Activated CD4-positive, alpha-beta T cell treated with anti-CD3 and anti-CD28 coated beads for 36 hours (primary cell): ENCODE data around the gene PRM2. TPM values are rescaled to one million over a fixed set of nuclear protein-coding genes. Genes with fewer than 3 reads are reported as not detected.

Experiments
- ATAC-seq: fragments of 200-7000 bp; cut with Tn5 transposase; one replicate; pipeline ENCODE4 v1.10.0; 2021; ENCODE audit warnings: mild to moderate bottlenecking, moderate library complexity
- CTCF ChIA-PET: fragments of 350-600 bp; sonication (Branson Sonifier 250); formaldehyde crosslinking; loops from one replicate; lab custom pipeline; 2021; ENCODE audit warnings: antibody characterized with exemption; lab: Charles Lee
- POLR2A ChIA-PET: fragments of 350-600 bp; sonication (Branson Sonifier 250); formaldehyde crosslinking; loops from one replicate; lab custom pipeline; 2021; ENCODE audit warnings: antibody characterized with exemption, inconsistent platforms; lab: Charles Lee
- DNase-seq: peaks from one replicate; pipeline ENCODE4 v3.0.0-alpha.2; 2020
- H3K27ac Mint-ChIP-seq: one replicate; pipeline ENCODE4 v1.8.0; 2021; ENCODE audit warnings: mixed read lengths
- H3K27me3 Mint-ChIP-seq: one replicate; pipeline ENCODE4 v1.8.0; 2021; ENCODE audit warnings: mixed read lengths
- H3K36me3 Mint-ChIP-seq: one replicate; pipeline ENCODE4 v1.8.0; 2021; ENCODE audit warnings: low read depth, mixed read lengths
- H3K4me1 Mint-ChIP-seq: one replicate; pipeline ENCODE4 v1.8.0; 2021; ENCODE audit warnings: mixed read lengths
- H3K4me3 Mint-ChIP-seq: one replicate; pipeline ENCODE4 v1.8.0; 2021; ENCODE audit warnings: mild to moderate bottlenecking, moderate library complexity, mixed read lengths
- H3K9me3 Mint-ChIP-seq: one replicate; pipeline ENCODE4 v1.8.0; 2021; ENCODE audit warnings: low read depth, mixed read lengths
- intact Hi-C, 2 experiments: fragments of 100-400 bp; cut with DNase I in 1 of 2; cut with micrococcal nuclease in 1 of 2; formaldehyde crosslinking; loops; one replicate each; pipeline versions ENCODE4 v1.14.2 to v1.15.1; 2022 to 2024; cut with DNase I, micrococcal nuclease
- total RNA-seq, 2 experiments: library from RNA; stranded (reverse); gene quantifications; one replicate each; pipeline ENCODE4 v1.2.3, GENCODE V29; 2021

Gene PRM2
- total RNA-seq, 2 experiments from 2014 or later, result not detected

DNA sequence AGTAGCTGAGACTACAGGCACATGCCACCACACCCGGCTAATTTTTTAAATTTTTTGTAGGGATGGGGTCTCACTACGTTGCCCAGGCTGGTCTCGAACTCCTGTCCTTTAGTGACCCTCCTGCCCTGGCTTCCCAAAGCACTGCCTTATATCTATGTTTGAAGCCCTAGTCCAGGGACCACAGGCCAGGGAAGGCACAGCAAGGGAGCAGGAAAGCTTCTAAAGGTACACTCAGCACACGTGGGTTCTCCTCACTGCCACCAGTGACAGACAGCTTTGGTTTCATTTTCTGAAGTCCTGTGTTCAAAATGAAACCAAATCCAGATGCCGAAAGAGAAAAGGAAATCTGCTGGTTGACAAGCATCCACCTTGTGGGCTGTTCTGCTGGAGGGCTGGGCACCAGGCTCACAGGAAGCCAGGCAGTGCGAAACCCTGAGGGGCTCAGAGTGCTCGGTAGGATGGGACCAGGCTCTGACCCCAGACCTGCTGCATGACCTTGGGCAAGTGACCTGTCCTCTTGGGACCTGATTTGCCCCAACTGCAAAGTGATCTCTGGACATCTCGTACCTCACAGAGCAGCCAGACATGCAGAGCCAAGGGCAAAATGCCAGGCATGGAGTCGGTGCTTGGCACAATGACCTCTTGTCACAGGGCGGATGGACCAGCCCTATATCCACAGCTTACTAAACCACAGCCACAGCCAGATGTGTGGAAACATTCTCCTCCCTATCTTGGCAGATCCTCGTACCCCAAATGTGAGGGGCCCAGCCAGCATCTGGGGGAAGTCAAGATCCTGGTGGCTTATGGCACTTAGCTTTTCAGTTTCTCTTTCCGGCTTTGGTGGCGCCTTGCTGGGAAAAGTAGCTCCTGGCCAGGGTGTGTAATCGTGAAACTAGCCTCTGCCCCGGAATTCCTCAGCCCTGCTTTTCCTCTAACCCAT, 17.5 kb downstream of the PRM2 start:
- Mint-ChIP-seq H3K36me3 (peaks cover 16% of the 10 kb centered on the region), H3K9me3 (no peaks in the 10 kb centered on the region), H3K4me3 (peak overlapping the region; percentile 37), H3K4me1 (peaks cover 42% of the 10 kb centered on the region), H3K27ac (peak overlapping the region; percentile 51), H3K27me3 (no peaks in the 10 kb centered on the region)
- intact Hi-C loops, result loop anchor here (5.0 kb wide), 4 partner anchors 38 to 523 kb away; partner anchors contain the start of gene TXNDC11 (in 1 of the 2)
- peak; percentile 18 for ATAC-seq
- POLR2A ChIA-PET, result interaction anchor here (1.2 kb wide), 1 partner anchor 34 kb away, joined by 3 read pairs; no protein-coding TSS in a partner anchor
- CTCF ChIA-PET, result interaction anchor here (0.5 to 2.4 kb wide), 17 partner anchors 26 to 455 kb away, joined by 3 to 18 read pairs (median 4); no protein-coding TSS in a partner anchor
- DNase-seq, result peak; percentile 65

DNA sequence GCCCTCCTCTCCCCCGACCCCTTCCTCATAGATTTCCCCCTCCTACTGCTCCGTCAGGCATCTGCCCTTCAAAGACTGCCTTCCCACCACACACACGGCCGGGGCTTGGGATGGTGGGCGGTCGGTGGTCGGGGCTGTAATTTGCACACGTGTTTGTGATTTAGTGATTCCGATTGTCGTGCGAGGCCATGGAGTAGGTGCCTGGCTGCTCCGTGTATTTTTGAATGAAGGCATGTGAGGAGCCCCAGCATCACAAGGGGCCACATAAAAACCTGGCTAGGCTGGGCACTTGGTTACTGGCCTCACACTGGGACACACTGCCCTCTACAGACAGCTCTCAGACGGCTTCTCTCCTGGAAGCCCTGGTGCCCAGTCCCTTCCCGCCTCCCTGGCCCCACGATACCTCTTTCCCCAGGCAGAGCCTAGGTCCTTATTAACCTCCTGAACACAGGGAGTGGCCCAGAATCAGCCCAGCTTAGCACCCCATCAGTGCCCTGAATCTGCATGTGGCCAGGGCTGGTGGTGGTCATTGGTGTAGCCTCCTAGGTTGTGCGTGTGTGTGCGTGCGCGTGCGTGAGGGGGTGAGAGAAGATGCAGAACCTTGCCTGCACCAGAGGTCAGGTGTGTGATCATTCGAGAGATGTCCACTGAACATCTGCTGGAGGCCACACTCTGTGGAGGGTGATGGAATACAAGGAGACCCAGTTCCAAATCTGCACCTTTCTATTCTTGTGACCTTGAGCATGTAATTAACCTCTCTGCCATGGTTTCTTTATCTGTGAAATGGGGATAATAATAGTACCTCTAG, 18.9 kb downstream of the PRM2 start:
- CTCF ChIA-PET, result interaction anchor here (0.6 to 2.4 kb wide), 16 partner anchors 10 to 303 kb away, joined by 3 to 18 read pairs (median 4); no protein-coding TSS in a partner anchor
- H3K27me3 Mint-ChIP-seq, result no peaks in the 10 kb centered on the region
- H3K4me3 Mint-ChIP-seq, result peak overlapping the region; percentile 98
- peaks cover 36% of the 10 kb centered on the region for H3K4me1 Mint-ChIP-seq
- ATAC-seq (peak; percentile 24), DNase-seq (peak; percentile 82)
- H3K27ac Mint-ChIP-seq, result peak overlapping the region; percentile 98
- H3K36me3 Mint-ChIP-seq, result peaks cover 31% of the 10 kb centered on the region
- no peaks in the 10 kb centered on the region for H3K9me3 Mint-ChIP-seq
- POLR2A ChIA-PET, result interaction anchor here (2.8 to 4.5 kb wide), 4 partner anchors 33 to 292 kb away, joined by 8 to 79 read pairs (median 37); no protein-coding TSS in a partner anchor
- intact Hi-C loops, result loop anchor here (1.0 to 5.0 kb wide), 6 partner anchors 40 to 525 kb away; partner anchors contain the start of gene TXNDC11 (in 1 of the 2)

DNA sequence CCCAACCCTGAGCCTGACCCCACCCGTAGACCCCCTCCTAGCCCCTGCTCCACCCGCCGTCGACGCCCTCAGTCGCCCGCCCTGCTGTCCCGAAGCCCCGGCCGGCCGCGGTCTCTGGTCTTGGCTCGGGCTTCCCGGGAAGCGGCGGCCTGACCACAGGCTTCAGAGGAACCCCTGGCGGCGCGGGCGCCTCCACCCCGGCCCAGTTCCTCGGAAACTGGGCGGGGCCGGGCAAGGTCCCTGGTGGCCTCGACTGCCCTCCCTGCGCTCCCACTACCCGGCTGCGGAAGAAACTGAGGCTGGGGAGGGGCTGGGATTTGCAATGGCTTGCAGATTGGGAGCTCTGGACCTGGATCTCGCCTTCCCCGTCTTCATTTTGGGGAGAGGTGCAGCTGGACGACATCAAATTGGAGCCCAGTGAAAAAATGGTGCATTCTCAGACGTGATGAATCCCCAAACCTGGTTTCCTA, 19.6 kb downstream of the PRM2 start:
- peak overlapping the region; percentile 98 for H3K4me3 Mint-ChIP-seq
- H3K27ac Mint-ChIP-seq, result peak overlapping the region; percentile 98
- ATAC-seq, result no peak
- DNase-seq, result peak; percentile 65
- intact Hi-C loops, result loop anchor here (1.0 to 5.0 kb wide), 15 partner anchors 23 to 526 kb away; partner anchors contain the start of genes CLEC16A (in 1 of the 2), RMI2 (in 1 of the 2) and TXNDC11 (in 1 of the 2)
- H3K9me3 Mint-ChIP-seq, result no peaks in the 10 kb centered on the region
- POLR2A ChIA-PET, result interaction anchor here (0.7 to 4.5 kb wide), 18 partner anchors 9 to 299 kb away, joined by 3 to 79 read pairs (median 8); no protein-coding TSS in a partner anchor
- CTCF ChIA-PET, result interaction anchor here (0.7 to 3.5 kb wide), 18 partner anchors 9 to 302 kb away, joined by 3 to 34 read pairs (median 4); no protein-coding TSS in a partner anchor
- peaks cover 41% of the 10 kb centered on the region for H3K4me1 Mint-ChIP-seq
- no peaks in the 10 kb centered on the region for H3K27me3 Mint-ChIP-seq
- H3K36me3 Mint-ChIP-seq, result peaks cover 37% of the 10 kb centered on the region

DNA sequence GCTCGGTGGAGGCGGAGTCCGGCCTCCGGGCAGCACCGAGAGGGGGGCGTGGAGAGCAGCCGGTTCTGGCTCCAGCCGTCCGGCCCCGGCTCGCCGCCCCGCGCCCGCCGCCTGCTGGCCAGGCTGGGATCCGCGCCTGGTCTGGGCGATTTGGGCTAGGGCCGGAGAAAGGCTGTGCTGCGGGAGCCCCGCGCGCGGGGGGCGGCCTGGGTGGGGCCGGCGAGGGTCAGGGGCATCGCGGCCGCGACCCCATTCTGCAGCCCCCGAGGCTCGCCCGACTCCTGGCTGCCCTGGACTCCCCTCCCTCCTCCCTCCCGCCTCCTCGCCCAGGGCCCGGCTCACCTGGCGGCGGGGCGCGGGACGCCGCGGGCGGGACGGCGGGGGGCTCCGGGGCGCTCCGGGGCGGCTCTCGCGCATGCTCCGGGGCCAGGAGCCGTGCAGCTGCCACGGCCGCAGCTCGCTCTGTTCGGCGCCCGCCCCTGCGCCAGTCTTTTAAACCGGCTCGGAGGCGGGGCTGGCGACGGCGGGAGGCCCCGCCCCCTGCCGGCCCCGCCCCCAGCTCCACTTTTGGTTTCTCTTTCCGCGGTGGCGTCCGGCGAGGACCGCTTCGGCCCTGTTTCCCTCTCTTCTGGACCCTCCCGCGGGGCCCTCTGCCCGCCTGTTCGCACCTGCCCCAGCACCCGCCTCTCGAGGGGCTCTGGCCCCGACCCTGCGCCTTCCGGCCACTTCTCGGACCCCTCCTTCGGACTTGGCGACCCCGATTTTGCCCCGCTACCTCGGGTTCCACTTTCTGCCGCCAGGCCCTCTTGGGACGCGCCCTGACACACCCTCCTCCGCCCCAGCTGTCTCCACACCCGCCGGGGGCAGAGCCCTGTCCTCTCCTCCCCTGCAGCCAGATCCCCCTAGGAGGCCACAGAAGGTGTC, 20.3 kb downstream of the PRM2 start, which contains the start of gene SOCS1:
Gene SOCS1 (minus strand): TSS at position 468 of the 924 bp plus-strand sequence. CDS start 726 bp downstream, outside the sequence.
- H3K27me3 Mint-ChIP-seq, result no peaks in the 10 kb centered on the region
- POLR2A ChIA-PET, result interaction anchor here (0.5 to 4.5 kb wide), 30 partner anchors 8 to 487 kb away, joined by 3 to 79 read pairs (median 6); partner anchors contain the start of gene TXNDC11
- peak; percentile 94 for DNase-seq
- CTCF ChIA-PET, result interaction anchor here (0.6 to 3.5 kb wide), 29 partner anchors 8 to 298 kb away, joined by 3 to 34 read pairs (median 4); no protein-coding TSS in a partner anchor
- peak; percentile 54 for ATAC-seq
- intact Hi-C loops, result loop anchor here (1.0 to 5.0 kb wide), 16 partner anchors 23 to 526 kb away; partner anchors contain the start of genes CLEC16A (in 1 of the 2), RMI2 (in 1 of the 2) and TXNDC11 (in 1 of the 2)
- H3K4me3 Mint-ChIP-seq, result peak within 1 kb of the TSS; percentile 98
- H3K4me1 Mint-ChIP-seq, result peaks cover 46% of the 10 kb centered on the region
- peaks cover 40% of the 10 kb centered on the region for H3K36me3 Mint-ChIP-seq
- peak within 1 kb of the TSS; percentile 98 for H3K27ac Mint-ChIP-seq
- no peaks in the 10 kb centered on the region for H3K9me3 Mint-ChIP-seq

DNA sequence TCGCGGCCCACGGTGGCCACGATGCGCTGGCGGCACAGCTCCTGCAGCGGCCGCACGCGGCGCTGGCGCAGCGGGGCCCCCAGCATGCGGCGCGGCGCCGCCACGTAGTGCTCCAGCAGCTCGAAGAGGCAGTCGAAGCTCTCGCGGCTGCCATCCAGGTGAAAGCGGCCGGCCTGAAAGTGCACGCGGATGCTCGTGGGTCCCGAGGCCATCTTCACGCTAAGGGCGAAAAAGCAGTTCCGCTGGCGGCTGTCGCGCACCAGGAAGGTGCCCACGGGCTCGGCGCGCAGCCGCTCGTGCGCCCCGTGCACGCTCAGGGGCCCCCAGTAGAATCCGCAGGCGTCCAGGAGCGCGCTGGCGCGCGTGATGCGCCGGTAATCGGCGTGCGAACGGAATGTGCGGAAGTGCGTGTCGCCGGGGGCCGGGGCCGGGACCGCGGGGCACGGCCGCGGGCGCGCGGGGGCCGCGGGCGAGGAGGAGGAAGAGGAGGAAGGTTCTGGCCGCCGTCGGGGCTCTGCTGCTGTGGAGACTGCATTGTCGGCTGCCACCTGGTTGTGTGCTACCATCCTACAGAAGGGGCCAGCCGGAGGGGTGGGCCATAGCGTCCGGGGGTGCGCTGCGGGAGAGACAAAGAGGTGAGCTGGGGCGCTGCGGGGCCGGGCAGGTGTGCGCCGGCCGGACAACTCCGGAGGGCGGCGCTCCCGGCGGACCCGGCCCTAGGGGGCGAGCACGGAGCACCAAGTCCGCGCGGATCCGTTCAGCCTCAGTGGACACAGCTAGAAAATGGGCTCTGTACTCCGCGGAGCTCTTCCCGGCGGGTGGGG, 21.2 kb downstream of the PRM2 start:
- H3K4me3 Mint-ChIP-seq, result peak overlapping the region; percentile 87
- H3K27me3 Mint-ChIP-seq, result no peaks in the 10 kb centered on the region
- ChIA-PET CTCF (interaction anchor here (0.7 to 3.5 kb wide), 15 partner anchors 30 to 301 kb away, joined by 3 to 34 read pairs (median 5); no protein-coding TSS in a partner anchor), POLR2A (interaction anchor here (0.5 to 4.5 kb wide), 27 partner anchors 8 to 488 kb away, joined by 3 to 79 read pairs (median 6); partner anchors contain the start of gene TXNDC11)
- intact Hi-C loops, result loop anchor here (1.0 to 5.0 kb wide), 6 partner anchors 42 to 527 kb away; partner anchors contain the start of gene TXNDC11 (in 1 of the 2)
- H3K27ac Mint-ChIP-seq, result peak overlapping the region; percentile 95
- peaks cover 54% of the 10 kb centered on the region for H3K4me1 Mint-ChIP-seq
- DNase-seq (peak; percentile 76), ATAC-seq (no peak)
- H3K36me3 Mint-ChIP-seq, result peaks cover 49% of the 10 kb centered on the region
- no peaks in the 10 kb centered on the region for H3K9me3 Mint-ChIP-seq

DNA sequence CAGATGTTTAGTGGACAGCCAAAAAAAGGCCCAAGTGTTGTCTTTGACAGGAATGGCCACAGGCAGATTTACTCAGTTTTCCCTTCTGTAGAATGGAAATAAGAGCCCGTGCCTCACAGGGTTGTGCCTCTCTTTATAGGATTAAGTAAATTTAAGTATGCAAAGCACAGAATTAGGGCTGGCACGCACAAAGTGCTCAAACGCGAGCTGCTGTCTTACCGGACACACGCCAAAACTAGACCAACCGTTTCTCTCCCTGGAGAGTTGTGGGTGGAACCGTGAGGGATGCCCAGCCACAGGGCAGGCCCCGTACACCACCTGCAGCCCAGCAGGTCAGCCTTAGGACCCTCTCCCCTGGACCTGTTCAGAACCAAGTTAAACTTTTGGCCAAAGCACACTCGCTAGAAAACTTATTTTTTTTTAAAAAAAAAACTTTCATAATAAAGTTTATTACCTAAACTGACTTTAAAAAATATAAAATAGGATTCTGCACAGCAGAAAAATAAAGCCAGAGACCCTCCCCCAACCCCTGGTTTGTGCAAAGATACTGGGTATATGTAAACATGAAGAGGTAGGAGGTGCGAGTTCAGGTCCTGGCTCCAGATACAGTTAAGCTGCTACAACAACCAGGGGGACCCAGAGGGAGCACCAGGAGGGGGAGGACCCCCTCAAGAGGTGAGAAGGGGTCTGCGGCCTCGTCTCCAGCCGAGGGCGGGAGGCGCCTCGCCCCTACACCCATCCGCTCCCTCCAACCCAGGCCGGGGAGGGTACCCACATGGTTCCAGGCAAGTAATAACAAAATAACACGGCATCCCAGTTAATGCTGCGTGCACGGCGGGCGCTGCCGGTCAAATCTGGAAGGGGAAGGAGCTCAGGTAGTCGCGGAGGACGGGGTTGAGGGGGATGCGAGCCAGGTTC, 22.0 kb downstream of the PRM2 start:
- peak; percentile 39 for DNase-seq
- intact Hi-C loops, result loop anchor here (1.0 to 2.0 kb wide), 6 partner anchors 57 to 661 kb away; partner anchors contain the start of gene GSPT1 (in 1 of the 2)
- POLR2A ChIA-PET, result interaction anchor here (1.0 to 4.5 kb wide), 15 partner anchors 9 to 489 kb away, joined by 3 to 79 read pairs (median 8); partner anchors contain the start of gene TXNDC11

DNA sequence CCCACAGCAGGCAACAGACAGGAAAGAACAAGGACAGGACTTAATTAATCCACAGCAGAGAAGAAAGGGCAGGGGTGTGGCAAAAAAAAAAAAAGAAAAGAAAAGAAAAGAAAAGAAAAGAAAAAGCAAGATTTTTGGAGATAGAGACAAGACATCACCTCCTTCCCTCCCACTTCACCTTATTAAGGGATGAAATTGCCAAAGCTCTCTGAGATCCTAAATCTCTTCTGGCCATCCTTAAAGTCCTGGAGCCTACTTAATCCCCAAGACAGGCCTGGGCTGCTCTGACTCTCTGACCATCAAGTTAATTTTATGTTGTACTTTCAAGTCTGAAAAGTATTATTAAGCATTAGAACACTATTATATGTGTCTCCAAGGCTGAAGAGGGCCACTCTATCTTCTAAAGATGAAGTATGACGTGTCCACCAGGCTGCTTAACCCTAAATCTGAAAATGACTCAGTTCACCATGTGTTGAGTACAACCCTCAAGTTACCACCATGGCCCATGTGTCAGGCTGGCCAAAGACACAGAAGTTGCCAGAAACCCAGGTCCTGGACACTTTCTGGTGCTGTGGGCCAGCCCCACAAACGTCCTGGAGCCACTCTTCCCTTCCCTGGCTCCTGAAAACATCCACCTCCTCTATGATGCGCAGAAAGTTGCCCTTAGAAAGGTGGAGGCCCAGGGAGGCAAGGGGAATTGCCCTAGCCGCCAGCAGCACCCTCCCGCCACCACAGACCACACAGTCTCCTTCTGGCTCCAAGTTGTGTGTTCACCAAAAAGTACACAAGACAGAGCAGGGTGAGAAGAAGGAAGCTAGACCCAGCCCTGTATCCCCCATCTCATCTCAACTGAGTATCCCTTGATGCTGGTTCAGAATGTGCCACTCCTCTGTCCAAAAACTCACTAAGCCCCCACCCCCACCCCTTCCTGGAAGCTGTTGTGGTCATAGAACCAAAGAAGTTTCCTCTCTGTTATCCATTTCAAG, 23.0 kb downstream of the PRM2 start:
- Mint-ChIP-seq H3K36me3 (peaks cover 54% of the 10 kb centered on the region), H3K9me3 (no peaks in the 10 kb centered on the region), H3K4me3 (peak overlapping the region; percentile 87), H3K27me3 (no peaks in the 10 kb centered on the region), H3K4me1 (peaks cover 42% of the 10 kb centered on the region), H3K27ac (peak overlapping the region; percentile 95)
- peak; percentile 80 for DNase-seq
- ChIA-PET CTCF (interaction anchor here (0.6 to 3.5 kb wide), 5 partner anchors 28 to 299 kb away, joined by 3 to 34 read pairs (median 5); no protein-coding TSS in a partner anchor), POLR2A (interaction anchor here (0.6 to 4.5 kb wide), 19 partner anchors 10 to 289 kb away, joined by 3 to 79 read pairs (median 15); no protein-coding TSS in a partner anchor)
- intact Hi-C loops, result loop anchor here (1.0 to 2.0 kb wide), 6 partner anchors 57 to 661 kb away; partner anchors contain the start of gene GSPT1 (in 1 of the 2)
- peak; percentile 10 for ATAC-seq

More for the DNA sequence above, 22.0 kb downstream of the PRM2 start:
- Mint-ChIP-seq H3K4me1 (peaks cover 50% of the 10 kb centered on the region), H3K9me3 (no peaks in the 10 kb centered on the region), H3K27me3 (no peaks in the 10 kb centered on the region), H3K4me3 (peak overlapping the region; percentile 87), H3K36me3 (peaks cover 52% of the 10 kb centered on the region), H3K27ac (peak overlapping the region; percentile 95)
- ATAC-seq, result no peak
- CTCF ChIA-PET, result interaction anchor here (0.6 to 3.5 kb wide), 13 partner anchors 29 to 1889 kb away, joined by 3 to 34 read pairs (median 3); no protein-coding TSS in a partner anchor
